HEK293 (cell line): Measurements from ENCODE around the gene CACNB4.
A peak's percentile ranks its signal among the peaks of the same experiment; 100 is the strongest.
"Not testable (repeated sequence)": the region's sequence is repeated elsewhere in the genome, so short reads cannot be mapped to it uniquely, and the experiment has no call there.

Experiments used
- CTCF ChIA-PET: fragments of 350-600 bp; formaldehyde crosslinking; extraction: SDS; loops from one replicate; lab custom pipeline; 2021; ENCODE audit warnings: antibody characterized with exemption; lab: Yijun Ruan, JAX
- POLR2A ChIA-PET: fragments of 300-600 bp; formaldehyde crosslinking; extraction: SDS; loops from one replicate; lab custom pipeline; 2020; ENCODE audit warnings: antibody characterized with exemption, inconsistent platforms; lab: Yijun Ruan, JAX
- H3K27ac ChIP-seq: fragments of 200-500 bp; sonication (Bioruptor generic); 2 replicates; pipeline ENCODE4 v1.5.1; 2014; ENCODE audit warnings: low read depth, low read length, control low read depth, inconsistent platforms; ENCODE audit errors: extremely low read depth
- H3K36me3 ChIP-seq, 2 experiments: fragments of 200-500 bp in 1 of 2; sonication (Bioruptor generic) in 1 of 2; 1 replicate in 1 of 2; 2 replicates in 1 of 2; pipeline ENCODE4 v1.5.1; 2014 to 2017; ENCODE audit warnings: inconsistent platforms in 2 of 2, low read length in 2 of 2; ENCODE audit not compliant: control insufficient read depth in 2 of 2, insufficient read depth in 1 of 2
- H3K4me1 ChIP-seq: fragments of 200-500 bp; sonication (Bioruptor generic); 2 replicates; pipeline ENCODE4 v1.5.1; 2014; ENCODE audit warnings: mild to moderate bottlenecking, low read length, inconsistent platforms; ENCODE audit not compliant: control insufficient read depth, insufficient read depth
- H3K4me3 ChIP-seq: 2 replicates; pipeline ENCODE4 v1.5.1; 2011; ENCODE audit warnings: low read depth, mild to moderate bottlenecking, control low read depth, low read length, moderate library complexity
- H3K9me3 ChIP-seq: fragments of 200-500 bp; sonication (Bioruptor generic); 2 replicates; pipeline ENCODE4 v1.5.1; 2014; ENCODE audit warnings: low read depth, low read length, inconsistent platforms; ENCODE audit not compliant: control insufficient read depth, insufficient read depth
- BCL11A ChIP-seq: fragments of 450-650 bp; formaldehyde crosslinking; IDR thresholded peaks from 2 replicates; pipeline ENCODE4 v1.5.1; 2016; ENCODE audit warnings: low read depth, missing biosample characterization, missing genetic modification characterization
- MYNN ChIP-seq: fragments of 450-650 bp; formaldehyde crosslinking; IDR thresholded peaks from 2 replicates; pipeline ENCODE4 v1.5.1; 2016; ENCODE audit warnings: missing biosample characterization, missing genetic modification characterization, borderline replicate concordance
- TCF7L2 ChIP-seq: IDR thresholded peaks from 2 replicates; pipeline ENCODE4 v1.6.1; 2011; ENCODE audit warnings: low read depth, mild to moderate bottlenecking, inconsistent platforms, low read length, moderate library complexity, borderline replicate concordance
- ZEB2 ChIP-seq: fragments of 450-650 bp; formaldehyde crosslinking; IDR thresholded peaks from 2 replicates; pipeline ENCODE4 v1.5.1; 2016; ENCODE audit warnings: missing biosample characterization, missing genetic modification characterization
- ZNF184 ChIP-seq: fragments of 450-650 bp; IDR thresholded peaks from 2 replicates; pipeline ENCODE4 v1.5.1; 2018; ENCODE audit warnings: missing biosample characterization, mild to moderate bottlenecking, missing genetic modification characterization
- ZNF473 ChIP-seq: fragments of 450-650 bp; formaldehyde crosslinking; IDR thresholded peaks from 2 replicates; pipeline ENCODE4 v1.5.1; 2017; ENCODE audit warnings: missing biosample characterization, missing genetic modification characterization
- ZNF776 ChIP-seq: fragments of 450-650 bp; formaldehyde crosslinking; IDR thresholded peaks from 2 replicates; pipeline ENCODE4 v1.5.0; 2017; ENCODE audit warnings: missing biosample characterization, missing genetic modification characterization, borderline replicate concordance
- TF ChIP-seq, protein P1 (sequence below): fragments of 450-650 bp; formaldehyde crosslinking; IDR thresholded peaks from 2 replicates; pipeline ENCODE4 v1.5.1; 2016; ENCODE audit warnings: missing biosample characterization, missing genetic modification characterization
- TF ChIP-seq, protein P2 (sequence below): fragments of 450-650 bp; formaldehyde crosslinking; IDR thresholded peaks from 2 replicates; pipeline ENCODE4 v1.5.1; 2016; ENCODE audit warnings: missing biosample characterization, missing genetic modification characterization
- TF ChIP-seq, protein P3 (sequence below): fragments of 450-650 bp; formaldehyde crosslinking; IDR thresholded peaks from 2 replicates; pipeline ENCODE4 v1.5.1; 2017; ENCODE audit warnings: missing biosample characterization, missing genetic modification characterization

The CACNB4 gene

DNA sequence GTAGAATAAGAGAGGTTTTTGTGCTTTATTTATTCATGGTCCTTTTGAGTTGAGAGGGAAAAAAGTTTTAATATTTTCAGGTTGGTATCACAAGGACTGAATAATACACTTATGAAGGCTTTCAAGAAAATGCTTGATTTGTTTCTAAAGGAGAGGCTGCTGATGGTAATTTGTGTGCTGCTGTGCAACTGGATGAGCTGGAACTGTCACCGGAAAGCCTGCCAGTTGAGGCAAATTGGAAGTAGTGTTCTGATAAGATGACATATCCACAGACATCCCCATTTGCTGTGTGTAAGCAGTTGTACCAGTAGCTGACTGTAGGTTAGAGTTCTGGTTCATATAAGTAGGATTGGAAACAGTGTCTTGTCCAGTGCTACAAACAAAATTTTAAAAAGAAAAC, 21.6 kb upstream of the CACNB4 start:
- Histone ChIP-seq H3K4me1 (no peaks in the 10 kb centered on the region), H3K4me3 (no peak overlapping the region), H3K27ac (no peak overlapping the region), H3K9me3 (no peaks in the 10 kb centered on the region), H3K36me3 (peaks cover 0 to 4% of the 10 kb centered on the region in 2 experiments; a peak in 2 of 3 replicates)
- ChIA-PET POLR2A (no interaction called here), CTCF (interaction anchor here (0.9 to 1.1 kb wide), 2 partner anchors 9 to 72 kb away, joined by 3 read pairs; no protein-coding TSS in a partner anchor)
- TF ChIP-seq, protein P1, sequence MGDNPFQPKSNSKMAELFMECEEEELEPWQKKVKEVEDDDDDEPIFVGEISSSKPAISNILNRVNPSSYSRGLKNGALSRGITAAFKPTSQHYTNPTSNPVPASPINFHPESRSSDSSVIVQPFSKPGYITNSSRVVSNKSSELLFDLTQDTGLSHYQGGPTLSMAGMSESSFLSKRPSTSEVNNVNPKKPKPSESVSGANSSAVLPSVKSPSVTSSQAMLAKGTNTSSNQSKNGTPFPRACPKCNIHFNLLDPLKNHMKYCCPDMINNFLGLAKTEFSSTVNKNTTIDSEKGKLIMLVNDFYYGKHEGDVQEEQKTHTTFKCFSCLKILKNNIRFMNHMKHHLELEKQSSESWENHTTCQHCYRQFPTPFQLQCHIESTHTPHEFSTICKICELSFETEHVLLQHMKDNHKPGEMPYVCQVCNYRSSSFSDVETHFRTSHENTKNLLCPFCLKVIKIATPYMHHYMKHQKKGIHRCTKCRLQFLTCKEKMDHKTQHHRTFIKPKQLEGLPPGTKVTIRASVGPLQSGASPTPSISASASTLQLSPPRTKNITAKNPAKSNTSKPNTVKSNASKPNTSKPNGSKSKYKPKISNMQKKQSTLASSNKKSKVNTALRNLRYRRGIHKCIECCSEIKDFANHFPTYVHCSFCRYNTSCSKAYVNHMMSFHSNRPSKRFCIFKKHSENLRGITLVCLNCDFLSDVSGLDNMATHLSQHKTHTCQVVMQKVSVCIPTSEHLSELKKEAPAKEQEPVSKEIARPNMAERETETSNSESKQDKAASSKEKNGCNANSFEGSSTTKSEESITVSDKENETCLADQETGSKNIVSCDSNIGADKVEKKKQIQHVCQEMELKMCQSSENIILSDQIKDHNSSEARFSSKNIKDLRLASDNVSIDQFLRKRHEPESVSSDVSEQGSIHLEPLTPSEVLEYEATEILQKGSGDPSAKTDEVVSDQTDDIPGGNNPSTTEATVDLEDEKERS, result no peak
- TF ChIP-seq ZNF184 (tag by site-specific recombination) (no peak), MYNN (tag by site-specific recombination) (no peak)

DNA sequence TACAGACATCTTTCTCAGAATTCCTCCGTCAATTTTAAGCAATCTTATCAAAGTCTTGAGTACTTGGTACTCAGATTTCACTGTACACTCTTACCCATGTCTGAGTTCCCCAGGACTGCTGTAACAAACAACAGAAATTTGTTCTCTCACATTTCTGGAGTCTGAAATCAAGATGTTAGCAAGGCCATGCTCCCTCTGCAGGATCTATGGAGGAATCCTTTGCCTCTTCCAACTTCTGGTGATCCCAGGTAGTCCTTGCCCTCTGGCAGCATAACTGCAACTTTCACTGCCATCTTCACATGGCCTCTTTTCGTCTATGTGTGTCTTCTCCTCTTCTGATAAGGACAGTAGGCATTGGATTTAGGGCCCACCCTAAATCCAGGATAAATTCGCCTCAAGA, 17.1 kb upstream of the CACNB4 start:
- peaks cover 0 to 4% of the 10 kb centered on the region in 2 experiments; a peak in 1 of 3 replicates for H3K36me3 ChIP-seq
- TF ChIP-seq, protein P2, sequence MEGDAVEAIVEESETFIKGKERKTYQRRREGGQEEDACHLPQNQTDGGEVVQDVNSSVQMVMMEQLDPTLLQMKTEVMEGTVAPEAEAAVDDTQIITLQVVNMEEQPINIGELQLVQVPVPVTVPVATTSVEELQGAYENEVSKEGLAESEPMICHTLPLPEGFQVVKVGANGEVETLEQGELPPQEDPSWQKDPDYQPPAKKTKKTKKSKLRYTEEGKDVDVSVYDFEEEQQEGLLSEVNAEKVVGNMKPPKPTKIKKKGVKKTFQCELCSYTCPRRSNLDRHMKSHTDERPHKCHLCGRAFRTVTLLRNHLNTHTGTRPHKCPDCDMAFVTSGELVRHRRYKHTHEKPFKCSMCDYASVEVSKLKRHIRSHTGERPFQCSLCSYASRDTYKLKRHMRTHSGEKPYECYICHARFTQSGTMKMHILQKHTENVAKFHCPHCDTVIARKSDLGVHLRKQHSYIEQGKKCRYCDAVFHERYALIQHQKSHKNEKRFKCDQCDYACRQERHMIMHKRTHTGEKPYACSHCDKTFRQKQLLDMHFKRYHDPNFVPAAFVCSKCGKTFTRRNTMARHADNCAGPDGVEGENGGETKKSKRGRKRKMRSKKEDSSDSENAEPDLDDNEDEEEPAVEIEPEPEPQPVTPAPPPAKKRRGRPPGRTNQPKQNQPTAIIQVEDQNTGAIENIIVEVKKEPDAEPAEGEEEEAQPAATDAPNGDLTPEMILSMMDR, result peak; percentile 47; the same call in 1 of the 2 replicates
- TF ChIP-seq, protein P3, sequence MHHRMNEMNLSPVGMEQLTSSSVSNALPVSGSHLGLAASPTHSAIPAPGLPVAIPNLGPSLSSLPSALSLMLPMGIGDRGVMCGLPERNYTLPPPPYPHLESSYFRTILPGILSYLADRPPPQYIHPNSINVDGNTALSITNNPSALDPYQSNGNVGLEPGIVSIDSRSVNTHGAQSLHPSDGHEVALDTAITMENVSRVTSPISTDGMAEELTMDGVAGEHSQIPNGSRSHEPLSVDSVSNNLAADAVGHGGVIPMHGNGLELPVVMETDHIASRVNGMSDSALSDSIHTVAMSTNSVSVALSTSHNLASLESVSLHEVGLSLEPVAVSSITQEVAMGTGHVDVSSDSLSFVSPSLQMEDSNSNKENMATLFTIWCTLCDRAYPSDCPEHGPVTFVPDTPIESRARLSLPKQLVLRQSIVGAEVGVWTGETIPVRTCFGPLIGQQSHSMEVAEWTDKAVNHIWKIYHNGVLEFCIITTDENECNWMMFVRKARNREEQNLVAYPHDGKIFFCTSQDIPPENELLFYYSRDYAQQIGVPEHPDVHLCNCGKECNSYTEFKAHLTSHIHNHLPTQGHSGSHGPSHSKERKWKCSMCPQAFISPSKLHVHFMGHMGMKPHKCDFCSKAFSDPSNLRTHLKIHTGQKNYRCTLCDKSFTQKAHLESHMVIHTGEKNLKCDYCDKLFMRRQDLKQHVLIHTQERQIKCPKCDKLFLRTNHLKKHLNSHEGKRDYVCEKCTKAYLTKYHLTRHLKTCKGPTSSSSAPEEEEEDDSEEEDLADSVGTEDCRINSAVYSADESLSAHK (tag by site-specific recombination), result no peak
- TF ChIP-seq TCF7L2 (no peak), ZEB2 (tag by site-specific recombination) (no peak)
- POLR2A ChIA-PET, result no interaction called here
- CTCF ChIA-PET, result interaction anchor here (0.7 kb wide), 1 partner anchor 119 kb away, joined by 6 read pairs; no protein-coding TSS in a partner anchor
- no peak overlapping the region for H3K4me3 ChIP-seq
- no peak overlapping the region for H3K27ac ChIP-seq
- no peaks in the 10 kb centered on the region for H3K4me1 ChIP-seq
- no peaks in the 10 kb centered on the region for H3K9me3 ChIP-seq

DNA sequence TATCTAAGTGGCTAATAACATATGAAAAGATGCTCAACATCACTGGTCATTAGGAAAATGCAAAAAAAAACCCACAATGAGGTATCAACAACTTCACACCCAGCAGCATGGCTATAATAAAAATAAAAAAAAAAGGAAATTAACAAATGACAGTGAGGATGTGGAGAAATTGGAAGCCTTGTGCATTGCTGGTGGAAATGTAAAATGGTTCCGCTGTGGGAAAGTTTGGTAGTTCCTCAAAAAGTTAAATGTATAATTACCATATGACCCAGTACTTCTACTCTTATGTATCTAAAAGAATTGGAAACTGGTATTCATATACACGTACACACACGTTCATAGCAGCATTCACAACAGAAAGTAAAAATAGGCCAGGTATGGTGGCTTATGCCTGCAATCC, 15.5 kb upstream of the CACNB4 start:
- no peak overlapping the region for H3K27ac ChIP-seq
- TF ChIP-seq ZNF776 (tag by site-specific recombination) (no peak), ZNF473 (tag by site-specific recombination) (no peak), BCL11A (tag by site-specific recombination) (no peak)
- ChIA-PET POLR2A (interaction anchor here (0.6 kb wide), 1 partner anchor 69 kb away, joined by 4 read pairs; no protein-coding TSS in a partner anchor), CTCF (no interaction called here)
- H3K36me3 ChIP-seq, result no peaks in the 10 kb centered on the region
- no peaks in the 10 kb centered on the region for H3K9me3 ChIP-seq
- no peak overlapping the region for H3K4me3 ChIP-seq
- no peaks in the 10 kb centered on the region for H3K4me1 ChIP-seq

DNA sequence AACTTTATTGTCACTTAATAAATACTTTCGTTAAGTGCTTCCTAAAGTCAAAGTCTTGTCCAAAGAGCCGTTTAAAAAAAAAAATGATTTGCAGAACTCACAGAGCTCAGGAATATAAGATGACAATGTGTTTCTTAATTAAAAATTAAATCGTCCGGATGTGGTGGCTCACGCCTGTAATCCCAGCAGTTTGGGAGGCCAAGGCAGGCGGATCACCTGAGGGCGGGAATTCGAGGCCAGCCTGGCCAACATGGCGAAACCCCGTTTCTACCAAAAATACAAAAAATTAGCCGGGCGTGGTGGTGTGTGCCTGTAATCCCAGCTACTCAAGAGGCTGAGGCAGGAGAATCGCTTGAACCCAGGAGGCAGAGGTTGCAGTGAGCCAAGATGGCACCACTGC, 8.3 kb upstream of the CACNB4 start:
- H3K36me3 ChIP-seq, H3K4me3 ChIP-seq, H3K27ac ChIP-seq, POLR2A ChIA-PET, H3K9me3 ChIP-seq, H3K4me1 ChIP-seq: not testable (repeated sequence)
- CTCF ChIA-PET, result interaction anchor here (0.7 to 1.5 kb wide), 2 partner anchors 10 to 70 kb away, joined by 3 read pairs; no protein-coding TSS in a partner anchor
